H9 (cell line): ENCODE measurements around the gene ROBO2. TPM values are rescaled to one million over a fixed set of nuclear protein-coding genes. Genes with fewer than 3 reads are reported as not detected.

Experiments
- DNase-seq: peaks from one replicate; pipeline ENCODE4 v3.0.0-alpha.2; 2017
- H2AFZ ChIP-seq: one replicate; pipeline ENCODE4 v1.6.1; 2013; ENCODE audit warnings: mild to moderate bottlenecking, low read length, control low read depth, moderate library complexity
- H2AK5ac ChIP-seq: 2 replicates; pipeline ENCODE4 v1.6.1; 2013; ENCODE audit warnings: low read length, control low read depth, mixed read lengths; ENCODE audit not compliant: insufficient read length
- H2BK120ac ChIP-seq: one replicate; pipeline ENCODE4 v1.6.1; 2013; ENCODE audit warnings: low read depth, mild to moderate bottlenecking, low read length, control low read depth, inconsistent platforms; ENCODE audit not compliant: poor library complexity, severe bottlenecking
- H2BK12ac ChIP-seq: 2 replicates; pipeline ENCODE4 v1.6.1; 2013; ENCODE audit warnings: low read length, control low read depth, mixed read lengths, low read depth; ENCODE audit not compliant: insufficient read length
- H2BK15ac ChIP-seq: 2 replicates; pipeline ENCODE4 v1.6.1; 2013; ENCODE audit warnings: low read depth, low read length, control low read depth
- H2BK20ac ChIP-seq: one replicate; pipeline ENCODE4 v1.6.1; 2013; ENCODE audit warnings: low read depth, mild to moderate bottlenecking, low read length, control low read depth, inconsistent platforms; ENCODE audit not compliant: poor library complexity, severe bottlenecking
- H2BK5ac ChIP-seq: 2 replicates; pipeline ENCODE4 v1.6.1; 2013; ENCODE audit warnings: low read length, control low read depth, mixed read lengths; ENCODE audit not compliant: insufficient read length
- H3K14ac ChIP-seq: 2 replicates; pipeline ENCODE4 v1.6.1; 2013; ENCODE audit warnings: low read length, control low read depth; ENCODE audit not compliant: insufficient read depth
- H3K18ac ChIP-seq: 2 replicates; pipeline ENCODE4 v1.6.1; 2013; ENCODE audit warnings: low read depth, mild to moderate bottlenecking, mixed read lengths, low read length, control low read depth; ENCODE audit not compliant: insufficient read length
- H3K23ac ChIP-seq: 2 replicates; pipeline ENCODE4 v1.6.1; 2013; ENCODE audit warnings: low read length, control low read depth, mixed read lengths, low read depth; ENCODE audit not compliant: insufficient read length
- H3K23me2 ChIP-seq: 2 replicates; pipeline ENCODE4 v1.6.1; 2013; ENCODE audit warnings: low read depth, mild to moderate bottlenecking, mixed read lengths, low read length, control low read depth; ENCODE audit not compliant: insufficient read length, poor library complexity, severe bottlenecking
- H3K27ac ChIP-seq: 2 replicates; pipeline ENCODE4 v1.5.1; 2013; ENCODE audit warnings: low read length, control low read depth, mixed read lengths, low read depth; ENCODE audit not compliant: insufficient read length
- H3K27me3 ChIP-seq: 2 replicates; pipeline ENCODE4 v1.6.1; 2013; ENCODE audit warnings: low read length, control low read depth, inconsistent platforms; ENCODE audit not compliant: insufficient read depth
- H3K4ac ChIP-seq: 2 replicates; pipeline ENCODE4 v1.6.1; 2013; ENCODE audit warnings: low read depth, mild to moderate bottlenecking, control low read depth, inconsistent platforms, low read length, moderate library complexity
- H3K4me1 ChIP-seq: 2 replicates; pipeline ENCODE4 v1.6.1; 2013; ENCODE audit warnings: low read length, control low read depth, inconsistent platforms; ENCODE audit not compliant: insufficient read depth
- H3K4me2 ChIP-seq: 2 replicates; pipeline ENCODE4 v1.6.1; 2013; ENCODE audit warnings: low read length, control low read depth, mixed read lengths; ENCODE audit not compliant: insufficient read length, insufficient read depth
- H3K56ac ChIP-seq: 2 replicates; pipeline ENCODE4 v1.6.1; 2013; ENCODE audit warnings: low read depth, mild to moderate bottlenecking, mixed read lengths, low read length, control low read depth; ENCODE audit not compliant: insufficient read length
- H3K79me1 ChIP-seq: 2 replicates; pipeline ENCODE4 v1.6.1; 2013; ENCODE audit warnings: low read depth, mild to moderate bottlenecking, moderate library complexity, low read length, control low read depth, inconsistent platforms; ENCODE audit not compliant: insufficient read depth, poor library complexity, severe bottlenecking
- H3K79me2 ChIP-seq: 2 replicates; pipeline ENCODE4 v1.6.1; 2013; ENCODE audit warnings: low read length, control low read depth, inconsistent platforms; ENCODE audit not compliant: insufficient read depth
- H3K9ac ChIP-seq: 2 replicates; pipeline ENCODE4 v1.6.1; 2013; ENCODE audit warnings: low read length, control low read depth, mixed read lengths; ENCODE audit not compliant: insufficient read length; ENCODE audit errors: extremely low read depth
- H3K9me3 ChIP-seq: one replicate; pipeline ENCODE4 v1.6.1; 2013; ENCODE audit warnings: low read depth, low read length, inconsistent platforms; ENCODE audit not compliant: control insufficient read depth
- H3T11ph ChIP-seq: one replicate; pipeline ENCODE4 v1.6.1; 2013; ENCODE audit warnings: mild to moderate bottlenecking, low read length, control low read depth, inconsistent platforms
- H4K20me1 ChIP-seq: one replicate; pipeline ENCODE4 v1.6.1; 2013; ENCODE audit not compliant: control insufficient read depth, insufficient read length, insufficient read depth
- H4K5ac ChIP-seq: 2 replicates; pipeline ENCODE4 v1.6.1; 2013; ENCODE audit warnings: low read depth, mild to moderate bottlenecking, mixed read lengths, low read length, control low read depth; ENCODE audit not compliant: insufficient read length
- H4K8ac ChIP-seq: replicated peaks from 2 replicates; pipeline ENCODE4 v1.6.1; 2013; ENCODE audit warnings: low read length, control low read depth, mixed read lengths, low read depth; ENCODE audit not compliant: insufficient read length
- H4K91ac ChIP-seq: 2 replicates; pipeline ENCODE4 v1.6.1; 2013; ENCODE audit warnings: low read depth, mild to moderate bottlenecking, moderate library complexity, mixed read lengths, low read length, control low read depth; ENCODE audit not compliant: insufficient read length
- H3K27ac Mint-ChIP-seq, 3 experiments: 2 replicates in 2 of 3; 3 replicates in 1 of 3; pipeline ENCODE4 v1.8.0; 2020 to 2021; ENCODE audit warnings: mixed read lengths in 3 of 3, mild to moderate bottlenecking in 1 of 3, moderate library complexity in 1 of 3
- H3K27me3 Mint-ChIP-seq: 2 replicates; pipeline ENCODE4 v1.8.0; 2021; ENCODE audit warnings: low read depth, mild to moderate bottlenecking, moderate library complexity, mixed read lengths
- H3K36me3 Mint-ChIP-seq, 3 experiments: 2 replicates in 2 of 3; 3 replicates in 1 of 3; pipeline ENCODE4 v1.8.0; 2020 to 2021; ENCODE audit warnings: low read depth in 3 of 3, mixed read lengths in 3 of 3; ENCODE audit not compliant: insufficient read depth in 1 of 3
- H3K4me1 Mint-ChIP-seq, 2 experiments: 2 replicates each; pipeline ENCODE4 v1.8.0; 2020; ENCODE audit warnings: mixed read lengths in 2 of 2
- H3K4me3 Mint-ChIP-seq, 2 experiments: 2 replicates in 1 of 2; 3 replicates in 1 of 2; pipeline ENCODE4 v1.8.0; 2020 to 2021; ENCODE audit warnings: mild to moderate bottlenecking in 2 of 2, mixed read lengths in 2 of 2, moderate library complexity in 1 of 2
- H3K9me3 Mint-ChIP-seq, 2 experiments: 2 replicates in 1 of 2; 3 replicates in 1 of 2; pipeline ENCODE4 v1.8.0; 2020; ENCODE audit warnings: mild to moderate bottlenecking in 2 of 2, mixed read lengths in 2 of 2, moderate library complexity in 1 of 2
- CTCF ChIP-seq: fragments of 200-600 bp; sonication (generic); conservative IDR thresholded peaks from 3 replicates; pipeline ENCODE4 v1.8.0; 2021; ENCODE audit warnings: antibody characterized with exemption, mild to moderate bottlenecking
- WGBS: extraction: QIAGEN DNeasy Blood & Tissue Kit; methylation state at CpG from one replicate; pipeline ENCODE4 v1.1.7; 2013; ENCODE audit warnings: missing lambda C conversion rate, low lambda C conversion rate, mixed read lengths; ENCODE audit not compliant: insufficient read length; ENCODE audit errors: extremely low coverage; 5-methylcytosine and 5-hydroxymethylcytosine counted together
- total RNA-seq: library from RNA; stranded (reverse); gene quantifications from 2 replicates; pipeline ENCODE4 v1.2.1, GENCODE V29; 2021

Gene ROBO2
- total RNA-seq, 1 experiment from 2014 or later = 2.3 TPM

DNA sequence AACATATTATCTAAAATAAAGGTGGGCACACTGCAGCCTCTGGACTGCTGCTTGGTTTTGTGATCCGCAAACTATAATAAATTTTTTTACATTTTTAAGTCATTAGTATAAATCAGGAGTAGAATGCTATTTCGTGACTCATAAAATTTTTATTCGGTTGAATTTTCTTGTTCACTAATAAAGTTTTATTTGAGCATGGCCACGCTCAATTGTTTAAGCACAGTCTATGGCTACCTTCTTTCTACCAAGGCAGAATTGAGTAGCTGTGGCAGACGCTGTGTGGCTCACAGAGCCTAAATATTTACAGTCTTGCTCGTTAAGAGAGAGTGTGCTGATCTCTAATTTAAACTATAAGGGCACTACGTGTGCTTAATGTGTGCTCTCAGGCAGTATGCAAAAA is 28.9 kb downstream of the ROBO2 start:
- H4K8ac ChIP-seq = no peak overlapping the region
- Mint-ChIP-seq H3K9me3 (peaks cover 0 to under 1% of the 10 kb centered on the region in 2 experiments; a peak in 1 of 5 replicates), H3K4me3 (no peak overlapping the region), H3K27ac (no peak overlapping the region; a peak in 1 of 7 replicates), H3K4me1 (peaks cover 23 to 37% of the 10 kb centered on the region in 2 experiments), H3K36me3 (0 out of 7 replicates have a peak, but pooled peaks cover 0 to under 1% (median 0%) of the 10 kb centered on the region in 3 experiments), H3K27me3 (no peaks in the 10 kb centered on the region)
- peaks cover 6% of the 10 kb centered on the region for H3K4me1 ChIP-seq
- no peak overlapping the region for H2AFZ ChIP-seq
- H2BK20ac ChIP-seq = no peak overlapping the region
- H4K20me1 ChIP-seq = no peaks in the 10 kb centered on the region
- no peak overlapping the region for H4K5ac ChIP-seq
- no peaks in the 10 kb centered on the region for H3K23me2 ChIP-seq
- no peak overlapping the region for H3K23ac ChIP-seq
- no peak overlapping the region for H3K18ac ChIP-seq
- H3T11ph ChIP-seq = no peak overlapping the region
- no peak overlapping the region for H2AK5ac ChIP-seq
- no peaks in the 10 kb centered on the region for H3K9me3 ChIP-seq
- H3K79me1 ChIP-seq = no peaks in the 10 kb centered on the region
- H2BK120ac ChIP-seq = no peak overlapping the region
- no peak for TF ChIP-seq CTCF
- H2BK15ac ChIP-seq = no peak overlapping the region
- no peak overlapping the region for H2BK5ac ChIP-seq
- H4K91ac ChIP-seq = no peak overlapping the region
- no peaks in the 10 kb centered on the region for H3K27me3 ChIP-seq
- no peak for DNase-seq
- no peak overlapping the region for H3K4me2 ChIP-seq
- no peak overlapping the region for H3K14ac ChIP-seq
- no peaks in the 10 kb centered on the region for H3K79me2 ChIP-seq
- no peak overlapping the region for H3K27ac ChIP-seq
- no peak overlapping the region for H3K4ac ChIP-seq
- H3K9ac ChIP-seq = no peak overlapping the region
- H2BK12ac ChIP-seq = no peak overlapping the region
- no peak overlapping the region for H3K56ac ChIP-seq
- WGBS = no CpG with 5 or more reads among the region's 7 CpGs
